HG03432 (cell line): ENCODE results near the gene FNIP1.
"Not testable (repeated sequence)": the region's sequence is repeated elsewhere in the genome, so short reads cannot be mapped to it uniquely, and the experiment has no call there.

ENCODE experiments used
- ATAC-seq: cut with Tn5 transposase; IDR thresholded peaks from one replicate; pipeline ENCODE4 v1.9.1; 2021; ENCODE audit warnings: mild to moderate bottlenecking, moderate library complexity; ENCODE audit not compliant: unreplicated experiment

FNIP1 gene

DNA sequence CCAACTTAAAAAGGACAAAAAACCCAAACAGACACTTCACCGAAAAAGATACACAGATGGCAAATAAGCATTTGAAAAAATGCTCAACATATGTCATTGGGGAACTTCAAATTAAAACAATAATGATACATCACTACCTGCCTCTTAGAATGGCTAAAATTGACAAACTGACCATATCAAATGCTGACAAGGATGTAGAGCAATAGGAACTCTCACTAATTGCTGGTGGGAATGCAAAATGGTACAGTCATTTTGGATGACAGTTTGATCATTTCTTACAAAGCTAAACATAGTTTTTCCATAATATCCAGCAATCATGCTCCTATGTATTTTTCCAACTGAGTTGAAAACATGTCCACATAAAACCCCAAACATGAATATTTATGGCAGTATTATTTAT, 102.9 kb downstream of the FNIP1 start:
- no peak for ATAC-seq

DNA sequence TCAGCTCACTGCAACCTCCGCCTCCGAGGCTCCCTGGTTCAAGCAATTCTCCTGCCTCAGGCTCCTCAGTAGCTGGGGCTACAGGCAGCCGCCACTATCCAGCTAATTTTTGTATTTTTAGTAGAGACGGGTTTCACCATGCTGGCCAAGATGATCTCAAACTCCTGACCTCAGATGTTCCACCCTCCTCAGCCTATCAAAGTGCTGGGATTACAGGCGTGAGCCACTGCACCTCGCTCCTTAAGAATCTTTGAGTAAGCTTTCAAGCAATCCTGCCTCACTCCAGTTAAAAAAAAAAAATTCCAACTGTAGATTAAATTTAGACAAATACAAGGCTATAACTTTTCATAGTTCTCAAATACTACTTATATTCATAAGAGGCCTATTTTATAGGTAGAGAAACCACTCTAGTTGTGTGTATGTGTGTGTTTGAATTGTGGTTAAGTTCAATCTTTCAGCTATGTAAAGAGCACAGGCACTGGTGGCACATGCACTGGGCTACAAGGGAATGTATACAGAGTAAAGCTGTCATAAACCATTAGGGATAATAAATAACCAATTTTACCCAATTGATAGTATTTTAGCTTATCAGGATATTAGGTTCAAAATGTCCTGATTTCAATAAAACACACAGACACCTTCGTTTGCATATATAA, 111.2 kb downstream of the FNIP1 start:
- no peak for ATAC-seq

DNA sequence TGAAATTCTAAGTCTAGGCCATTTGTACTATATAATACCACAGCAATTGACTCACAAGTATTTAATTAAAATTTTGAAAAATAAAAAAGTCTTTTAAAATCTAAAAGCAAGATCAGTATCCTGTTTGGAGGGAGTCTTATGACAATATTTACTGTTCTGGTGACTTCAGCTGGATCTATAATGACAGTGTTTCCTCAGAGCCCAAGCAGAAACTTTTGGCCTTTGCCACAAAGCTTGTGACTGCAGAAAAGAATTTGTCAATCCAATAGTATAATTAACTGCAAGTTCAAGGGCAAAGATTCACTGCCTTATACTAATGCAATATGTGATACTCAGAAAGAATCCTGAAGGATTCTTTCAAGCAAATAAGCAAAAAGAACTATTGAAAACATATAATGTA, 112.2 kb downstream of the FNIP1 start:
- ATAC-seq, result no peak

DNA sequence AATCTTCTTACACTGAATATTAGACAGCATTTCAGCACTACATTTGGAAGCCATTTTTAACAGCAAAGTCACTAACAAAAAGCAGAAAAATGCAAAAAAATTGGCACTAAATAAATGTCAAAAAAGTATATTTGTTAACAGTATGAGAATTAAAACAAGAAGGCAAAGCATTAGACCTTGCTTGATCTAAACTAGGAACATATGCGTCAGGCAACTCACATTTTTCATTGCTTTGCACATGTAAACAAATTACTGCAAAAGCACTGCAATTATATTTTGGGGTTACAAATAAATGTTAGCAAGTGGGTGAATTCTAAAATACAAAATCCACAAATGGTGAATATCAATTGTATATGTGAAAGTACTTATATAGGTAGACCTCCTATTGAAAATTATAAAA, 112.8 kb downstream of the FNIP1 start:
- ATAC-seq, result no peak

DNA sequence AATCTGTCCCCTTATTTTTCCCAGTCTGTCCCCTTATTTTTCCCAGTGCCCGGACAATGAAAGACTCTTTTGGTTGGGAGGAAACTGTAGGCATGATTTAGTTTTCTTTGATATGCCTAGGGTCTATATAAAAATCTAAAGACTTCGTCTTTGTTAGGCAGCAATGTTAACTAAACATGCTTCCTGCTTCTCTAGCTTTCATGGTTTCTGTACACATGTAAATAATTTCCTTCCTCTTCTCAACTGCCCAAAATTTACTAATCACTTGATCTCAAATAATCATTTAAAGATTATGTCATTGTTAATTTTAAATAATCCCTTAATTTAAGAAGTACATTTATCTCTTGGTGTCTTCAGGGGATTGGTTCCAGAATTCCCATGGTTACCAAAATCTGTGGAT, 114.0 kb downstream of the FNIP1 start:
- peak; percentile 37 for ATAC-seq

DNA sequence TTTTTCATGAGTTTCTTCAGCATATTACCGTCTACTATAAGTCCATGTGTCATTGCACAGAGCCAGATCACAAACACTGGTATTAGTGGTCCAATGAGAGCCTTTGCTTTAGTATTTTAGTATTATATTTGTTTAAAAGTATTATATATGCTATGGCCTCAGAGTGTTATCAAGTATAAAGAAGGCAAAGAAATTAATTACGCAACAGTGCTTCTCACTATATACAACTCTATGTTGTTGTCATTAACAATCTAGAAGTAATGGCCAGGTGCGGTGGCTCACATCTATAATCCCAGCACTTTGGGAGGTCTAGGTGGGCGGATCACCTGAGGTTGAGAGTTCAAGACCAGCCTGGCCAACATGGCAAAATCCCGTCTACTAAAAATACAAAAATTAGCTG, 114.6 kb downstream of the FNIP1 start:
- no peak for ATAC-seq

DNA sequence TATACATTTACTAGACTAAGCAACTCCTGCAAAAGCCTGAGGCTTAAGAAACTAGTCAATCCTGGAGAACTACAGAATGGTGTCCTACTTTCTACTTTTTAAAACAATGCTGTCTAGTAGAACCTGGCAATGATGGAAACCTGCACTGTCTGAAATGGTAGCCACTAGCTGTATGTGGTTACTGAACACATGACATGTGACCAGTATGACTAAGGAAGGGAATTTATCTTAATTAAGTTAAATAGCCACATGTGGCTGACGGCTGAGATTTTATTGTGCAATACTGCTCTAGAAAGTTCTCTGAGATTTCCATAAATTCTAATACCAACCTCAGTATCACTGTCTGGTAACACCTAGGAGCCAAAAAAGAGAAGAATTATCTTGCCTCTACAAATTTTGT, 116.9 kb downstream of the FNIP1 start:
- no peak for ATAC-seq

DNA sequence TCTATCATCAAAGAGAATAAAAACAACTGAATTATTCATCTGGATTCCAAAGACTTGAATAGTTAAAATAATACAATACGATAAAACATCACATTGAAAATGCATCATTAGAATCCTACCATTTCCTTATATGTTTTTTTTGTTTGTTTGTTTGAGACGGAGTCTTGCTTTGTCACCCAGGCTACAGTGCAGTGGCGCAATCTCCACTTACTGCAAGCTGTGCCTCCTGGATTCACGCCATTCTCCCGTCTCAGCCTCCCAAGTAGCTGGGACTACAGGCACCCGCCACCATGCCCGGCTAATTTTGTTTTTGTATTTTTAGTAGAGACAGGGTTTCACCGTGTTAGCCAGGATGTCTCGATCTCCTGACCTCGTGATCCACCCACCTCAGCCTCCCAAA, 118.5 kb downstream of the FNIP1 start:
- ATAC-seq, result not testable (repeated sequence)

DNA sequence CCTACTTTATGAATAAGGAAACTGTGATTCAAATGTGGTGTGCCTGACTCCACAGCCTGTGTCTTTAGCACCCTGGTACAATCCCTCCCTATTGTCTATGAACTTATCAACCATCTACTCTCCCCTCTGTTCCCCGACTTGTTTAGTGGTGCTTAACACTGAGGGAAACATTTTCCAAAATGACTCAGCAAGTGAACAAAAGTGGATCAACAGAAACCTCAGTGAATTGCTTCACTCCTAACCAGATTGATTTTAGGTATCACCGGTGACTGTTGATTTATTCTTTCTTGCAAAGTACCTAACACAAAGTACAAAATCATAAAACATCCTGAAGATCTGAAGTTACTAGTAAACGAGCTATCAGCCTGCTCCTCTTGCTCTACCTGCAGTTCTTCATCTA, 119.7 kb downstream of the FNIP1 start:
- no peak for ATAC-seq

DNA sequence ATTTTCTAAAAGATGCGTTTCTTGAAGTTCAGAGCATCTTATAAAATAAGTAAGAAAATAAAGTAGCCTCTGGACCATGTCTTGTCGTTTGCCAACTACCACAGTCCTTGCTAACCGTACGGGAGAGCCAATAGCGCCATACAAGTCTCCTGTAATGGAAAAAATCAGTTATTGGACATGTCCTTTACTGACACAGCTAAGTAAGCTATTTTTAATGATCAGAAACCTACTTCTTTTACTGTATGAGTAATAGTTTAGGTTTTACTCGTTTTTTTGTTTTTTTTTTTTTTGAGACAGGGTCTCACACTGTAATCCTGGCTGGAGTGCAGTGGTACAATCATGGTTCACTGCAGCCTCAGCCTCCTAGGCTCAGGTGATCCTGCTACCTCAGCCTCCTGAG, 124.0 kb downstream of the FNIP1 start:
- ATAC-seq, result peak; percentile 34

DNA sequence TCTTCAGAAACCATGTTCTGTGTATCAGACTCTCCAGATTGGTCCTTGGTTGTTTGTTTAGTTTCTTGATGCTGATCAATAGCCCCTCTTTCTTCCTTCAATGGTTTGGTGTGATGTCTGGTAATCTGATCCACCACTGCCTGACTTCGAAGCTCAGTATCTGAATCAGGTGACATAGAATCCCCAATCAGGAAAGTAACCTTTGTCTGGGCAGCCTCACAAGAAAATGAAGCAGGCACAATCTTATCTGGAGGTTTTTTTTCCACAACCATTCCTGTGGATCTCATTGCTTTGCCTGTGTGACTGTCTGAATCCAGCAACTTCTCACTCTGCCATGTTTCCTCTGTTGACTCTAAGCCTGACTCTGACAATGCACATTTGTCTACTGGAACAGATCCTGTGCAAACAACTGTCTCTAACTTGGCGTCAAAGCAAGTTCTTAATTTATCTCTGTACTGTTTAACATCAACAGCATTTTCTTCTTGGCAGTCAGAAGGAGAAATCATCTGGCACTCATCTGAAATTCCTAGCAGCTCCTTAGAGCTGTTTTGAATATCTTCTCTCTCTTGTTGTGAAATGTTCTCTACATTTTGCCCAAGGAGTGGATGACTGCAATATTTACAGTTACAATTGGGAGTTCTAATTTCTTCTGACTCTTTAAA, 124.7 kb downstream of the FNIP1 start:
- no peak for ATAC-seq

DNA sequence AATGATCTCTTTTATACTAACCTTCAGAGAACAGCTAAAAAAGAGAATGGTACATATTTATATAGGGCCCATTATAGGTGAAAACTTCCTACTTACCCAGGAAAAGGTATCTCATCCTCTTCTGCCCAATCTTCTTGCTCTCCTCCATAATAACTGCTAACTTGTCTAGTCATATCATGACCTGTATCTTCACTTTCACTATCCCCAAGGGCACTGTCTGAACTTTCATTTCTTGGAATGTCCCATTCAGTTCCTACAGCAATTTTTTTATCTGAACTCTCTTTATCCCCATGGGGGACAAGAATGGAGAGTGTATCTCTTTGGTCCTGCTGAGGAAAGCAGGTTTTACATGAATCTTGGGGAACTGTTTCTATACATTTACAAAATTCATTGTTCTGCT, 125.4 kb downstream of the FNIP1 start:
- peak; percentile 69 for ATAC-seq

DNA sequence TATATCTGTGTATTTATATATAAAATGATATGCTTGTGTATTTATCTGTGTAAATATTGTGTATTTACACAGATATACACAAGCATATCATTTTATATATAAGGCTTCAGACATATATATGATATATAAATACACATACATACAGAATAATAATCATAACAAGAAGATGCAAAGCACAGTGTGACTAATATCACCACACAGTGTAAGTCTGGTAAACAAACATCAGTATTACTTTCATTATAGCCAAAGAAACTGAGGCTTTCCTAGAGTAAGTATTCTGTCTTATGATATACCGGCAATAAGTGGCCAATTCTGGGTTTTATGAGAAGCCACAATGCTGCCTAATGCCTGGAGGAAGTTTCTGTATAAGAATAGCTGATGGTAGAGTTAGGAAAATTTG, 131.9 kb downstream of the FNIP1 start:
- ATAC-seq, result no peak

DNA sequence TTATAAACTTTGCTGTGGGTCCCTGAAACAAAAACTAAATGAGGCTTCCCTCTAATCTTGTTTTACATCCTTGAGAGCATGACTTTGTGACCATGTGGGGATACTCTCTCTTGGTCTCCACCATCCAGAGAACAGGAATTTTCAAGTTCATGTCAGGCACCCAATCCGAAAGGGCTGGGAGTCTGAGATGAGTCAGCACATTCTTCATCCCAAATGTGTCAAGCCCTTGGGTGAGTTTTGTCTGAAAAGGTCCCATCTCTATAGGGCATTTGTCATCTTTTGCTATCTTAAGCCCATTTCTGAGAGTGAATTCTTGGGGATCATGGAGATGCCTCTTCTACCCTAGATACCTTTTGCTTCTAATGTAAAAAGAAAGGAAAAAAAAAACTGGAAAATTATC, 134.9 kb downstream of the FNIP1 start:
- no peak for ATAC-seq

DNA sequence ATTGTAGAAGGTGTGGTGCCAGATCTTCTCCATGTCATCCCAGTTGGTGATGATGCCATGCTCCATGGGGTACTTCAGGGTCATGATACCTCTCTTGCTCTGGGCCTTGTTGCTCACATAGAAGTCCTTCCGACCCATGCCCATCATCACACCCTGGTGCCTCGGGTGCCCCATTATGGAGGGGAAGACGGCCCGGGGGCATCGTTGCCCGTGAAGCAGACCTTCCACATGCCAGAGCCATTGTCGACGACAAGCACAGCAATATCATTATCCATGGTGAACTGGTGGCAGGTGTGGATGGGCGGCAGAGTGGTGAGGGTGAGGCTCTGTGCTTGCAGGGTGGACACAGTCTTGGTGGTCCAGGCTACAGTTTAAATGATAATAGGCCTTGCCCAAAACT, 137.0 kb downstream of the FNIP1 start:
- ATAC-seq, result no peak

DNA sequence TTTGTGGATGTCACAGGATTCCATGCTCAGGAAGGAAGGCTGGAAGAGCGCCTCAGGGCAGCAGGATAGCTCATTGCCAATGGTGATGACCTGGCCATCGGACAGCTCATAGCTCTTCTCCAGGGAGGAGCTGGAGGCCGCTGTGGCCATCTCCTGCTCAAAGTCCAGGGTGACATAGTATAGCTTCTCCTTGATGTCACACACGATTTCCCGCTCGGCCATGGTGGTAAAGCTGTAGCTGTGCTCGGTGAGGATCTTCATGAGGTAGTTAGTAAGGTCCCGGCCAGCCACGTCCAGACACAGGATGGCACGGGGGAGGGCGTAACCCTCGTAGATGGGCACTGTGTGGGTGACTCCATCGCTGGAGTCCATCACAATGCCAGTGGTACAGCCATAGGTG, 137.5 kb downstream of the FNIP1 start:
- no peak for ATAC-seq

DNA sequence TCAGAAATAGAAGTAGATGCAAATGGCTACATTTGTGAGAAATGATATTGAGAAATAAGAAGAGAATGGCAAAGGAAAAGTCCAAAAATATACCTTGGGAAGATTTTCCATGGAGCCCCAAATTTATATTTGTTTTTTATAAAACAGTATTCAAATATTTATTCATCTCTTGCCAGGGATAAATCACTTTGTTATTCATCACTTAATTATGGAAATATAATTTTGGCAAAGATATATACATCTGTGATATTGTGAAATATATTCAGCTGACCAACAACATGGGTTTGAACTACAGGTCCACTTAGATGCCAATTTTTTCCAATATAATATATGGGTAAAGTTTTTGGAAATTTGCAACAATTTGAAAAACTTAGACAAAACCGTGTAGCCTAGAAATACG, 142.0 kb downstream of the FNIP1 start:
- no peak for ATAC-seq

DNA sequence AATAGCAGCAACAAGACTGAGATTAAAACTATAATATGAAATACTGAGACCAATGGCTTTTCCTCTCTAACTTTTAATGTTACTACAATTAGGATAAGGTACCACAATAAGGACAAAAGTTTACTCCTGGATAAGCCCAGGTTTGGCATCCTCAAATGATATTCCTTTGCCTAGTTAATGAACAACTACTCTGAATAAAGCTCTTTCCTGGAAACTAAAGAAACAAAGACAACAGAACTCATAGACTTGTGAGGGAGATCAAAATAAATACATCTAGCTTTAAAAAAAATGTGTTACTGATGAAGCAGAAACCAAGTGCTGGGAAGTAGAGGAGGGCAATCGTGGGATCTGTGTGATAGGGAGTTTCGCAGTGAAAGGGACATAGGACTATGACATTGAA, 142.5 kb downstream of the FNIP1 start:
- no peak for ATAC-seq

DNA sequence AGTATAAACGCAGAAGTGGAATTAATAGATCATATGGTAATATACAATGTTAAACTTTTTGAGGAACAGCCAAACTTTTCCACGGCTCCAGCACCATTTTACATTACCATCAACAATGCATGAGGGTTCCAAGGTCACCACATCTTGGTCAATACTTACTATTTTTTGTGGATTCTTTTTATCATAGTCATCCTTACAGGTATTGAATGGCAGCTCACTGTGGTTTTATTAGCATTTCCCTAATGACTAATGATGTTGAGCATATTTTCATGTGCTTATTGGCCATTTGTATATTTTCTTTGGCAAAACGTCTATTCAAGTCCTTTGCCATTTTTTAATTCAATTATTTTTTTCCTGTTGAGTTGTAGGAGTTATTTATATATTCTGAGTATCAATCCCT, 147.7 kb downstream of the FNIP1 start:
- no peak for ATAC-seq

DNA sequence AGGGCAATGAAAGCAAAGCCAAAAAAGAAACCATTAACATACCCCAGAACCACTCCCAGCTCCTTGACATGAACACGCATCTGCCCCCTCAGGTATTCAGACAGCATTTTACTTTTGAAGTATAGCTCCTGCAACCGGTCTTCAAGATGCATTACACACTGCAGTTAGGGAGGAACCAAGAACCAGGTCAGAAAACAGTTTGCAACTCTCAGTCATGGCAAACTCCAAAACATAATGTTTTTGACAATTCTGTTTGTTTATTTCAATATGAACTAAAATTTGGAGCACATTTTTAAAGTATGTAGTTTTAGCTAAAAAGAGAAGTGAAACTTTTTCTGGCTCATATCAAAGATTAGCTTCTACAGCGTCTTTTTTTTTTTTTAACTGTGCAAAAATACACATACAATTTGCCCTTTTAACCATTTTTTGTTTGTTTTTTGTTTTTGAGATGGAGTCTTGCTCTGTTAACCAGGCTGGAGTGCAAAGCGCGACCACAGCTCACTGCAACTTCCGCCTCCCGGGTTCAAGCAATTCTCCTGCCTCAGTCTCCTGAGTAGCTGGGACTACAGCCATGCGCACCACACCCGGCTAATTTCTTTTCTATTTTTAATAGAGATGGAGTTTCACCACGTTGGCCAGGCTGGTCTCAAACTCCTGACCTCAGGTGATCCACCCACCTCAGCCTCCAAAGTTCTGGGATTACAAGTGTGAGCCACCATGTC, 149.6 kb downstream of the FNIP1 start:
- peak; percentile 89 for ATAC-seq

DNA sequence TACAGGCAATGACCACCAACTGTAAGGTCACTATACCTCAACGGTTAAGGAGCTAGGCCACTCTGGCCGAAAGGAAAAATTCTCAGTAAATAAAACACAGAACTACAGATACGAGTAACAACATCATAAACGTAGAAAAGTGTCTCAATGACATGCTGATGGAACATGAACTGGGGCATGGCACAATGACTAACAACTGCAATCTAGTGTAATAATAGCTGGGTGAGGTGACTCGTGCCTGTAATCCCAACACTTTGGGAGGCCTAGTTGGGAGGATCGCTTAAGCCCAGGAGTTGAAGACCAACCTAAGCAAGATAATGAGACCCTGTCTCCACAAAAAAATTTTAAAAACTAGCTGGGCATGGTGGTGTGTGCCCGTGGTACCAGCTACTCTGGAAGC, 152.0 kb downstream of the FNIP1 start:
- no peak for ATAC-seq

DNA sequence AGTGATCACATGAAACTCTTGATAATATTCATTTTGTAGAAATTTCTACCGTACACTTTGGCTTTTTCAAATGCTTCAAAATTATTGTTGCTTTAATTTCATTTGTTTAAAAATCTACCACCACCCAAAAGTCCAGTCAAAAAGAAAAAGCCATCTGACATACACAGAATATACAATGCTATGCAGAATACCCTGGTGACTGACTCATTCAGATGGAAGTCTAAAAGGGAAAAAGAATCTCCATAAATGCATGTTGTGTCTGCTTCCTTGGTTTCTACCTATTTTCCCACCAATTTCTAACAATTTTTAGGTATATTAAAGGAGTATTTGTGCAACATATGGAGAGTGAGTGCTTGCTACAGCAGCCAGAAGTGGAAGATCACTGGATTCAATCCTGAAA, 152.4 kb downstream of the FNIP1 start:
- no peak for ATAC-seq
